PFSK-1 (cell line): ENCODE data around the gene RHBDD2.

Experiments
- FOXP2 ChIP-seq: optimal IDR thresholded peaks from 2 replicates; pipeline ENCODE3; 2011; ENCODE audit warnings: borderline replicate concordance, control low read depth, inconsistent platforms; ENCODE audit not compliant: insufficient read depth; ENCODE audit errors: extremely low read length, extremely low read depth
- POLR2AphosphoS5 ChIP-seq: IDR thresholded peaks from 2 replicates; pipeline ENCODE4 v1.6.1; 2012; ENCODE audit warnings: low read depth, mild to moderate bottlenecking, control low read depth, low read length, moderate library complexity
- REST ChIP-seq, 2 experiments: IDR thresholded peaks; 2 replicates each; pipeline versions ENCODE4 v1.6.1 to v1.8.0; 2011 to 2012; ENCODE audit warnings: low read depth in 2 of 2, low read length in 2 of 2, control low read depth in 1 of 2, inconsistent platforms in 1 of 2, mild to moderate bottlenecking in 1 of 2, moderate library complexity in 1 of 2; ENCODE audit not compliant: insufficient read depth in 1 of 2
- SIN3A ChIP-seq: IDR thresholded peaks from 2 replicates; pipeline ENCODE4 v1.6.1; 2012; ENCODE audit warnings: mild to moderate bottlenecking, low read length, moderate library complexity, borderline replicate concordance; ENCODE audit not compliant: insufficient read depth
- TAF1 ChIP-seq: IDR thresholded peaks from 2 replicates; pipeline ENCODE4 v1.6.1; 2012; ENCODE audit warnings: low read length, control low read depth, borderline replicate concordance; ENCODE audit not compliant: insufficient read depth

The RHBDD2 gene

GRCh38 chr7:75906991-75907667, 28.3 kb downstream of the RHBDD2 start:
- TF ChIP-seq SIN3A: no peak
- TF ChIP-seq POLR2AphosphoS5: no peak
- no peak for TF ChIP-seq FOXP2
- no peak for TF ChIP-seq TAF1
- TF ChIP-seq REST (IDR thresholded peaks at IDR 0.05; ENCODE audit: insufficient read depth in 1 of 2, low read depth in 2 of 2, low read length in 2 of 2): no peak

- TF ChIP-seq POLR2AphosphoS5: no peak
- no peak for TF ChIP-seq SIN3A
- TF ChIP-seq TAF1: no peak
- no peak for TF ChIP-seq FOXP2
- TF ChIP-seq REST (IDR thresholded peaks at IDR 0.05; ENCODE audit: insufficient read depth in 1 of 2, low read depth in 2 of 2, low read length in 2 of 2): no peak
Observed at GRCh38 chr7:75909521-75910132, 30.8 kb downstream of the RHBDD2 start.

- no peak for TF ChIP-seq SIN3A
- no peak for TF ChIP-seq POLR2AphosphoS5
- no peak for TF ChIP-seq TAF1
- TF ChIP-seq REST (IDR thresholded peaks at IDR 0.05; ENCODE audit: insufficient read depth in 1 of 2, low read depth in 2 of 2, low read length in 2 of 2): no peak
- TF ChIP-seq FOXP2: no peak
Observed at GRCh38 chr7:75913437-75913836, 34.6 kb downstream of the RHBDD2 start.

- TF ChIP-seq TAF1 (no peak), SIN3A (no peak), FOXP2 (no peak), POLR2AphosphoS5 (no peak), REST (IDR thresholded peaks at IDR 0.05; ENCODE audit: insufficient read depth in 1 of 2, low read depth in 2 of 2, low read length in 2 of 2) (no peak)
Observed at GRCh38 chr7:75914169-75914654, 35.4 kb downstream of the RHBDD2 start.
